ENCODE measurements around the gene RHOF.

GRCh38 chr12:121797937-121798786 is 4.7 kb upstream of the RHOF start:
- TF ChIP-seq POLR2A (IDR thresholded peaks at IDR 0.05; ENCODE audit: low read depth, low read length) (no peak), POLR2AphosphoS5 (IDR thresholded peaks at IDR 0.05; ENCODE audit: low read depth, low read length) (no peak), TAF1 (IDR thresholded peaks at IDR 0.05; ENCODE audit: borderline replicate concordance, low read depth, low read length) (no peak)

Data from GM12892 (cell line).